HCT116 (cell line): ENCODE data around the gene CSNK1G1. TPM values are rescaled to one million over a fixed set of nuclear protein-coding genes. Genes with fewer than 3 reads are reported as not detected.

Source experiments
- ATAC-seq: fragments of 200-7000 bp; cut with Tn5 transposase; 2 replicates; pipeline ENCODE4 v1.9.1; 2020; ENCODE audit warnings: mild to moderate bottlenecking, moderate library complexity
- BruUV-seq: library from RNA; stranded (reverse); fragments of 400-500 nt; replicated peaks from 2 replicates; lab custom pipeline; 2021; lab: Mats Ljungman, UMichigan
- CTCF ChIA-PET: fragments of 300-600 bp; sonication (Branson Sonifier 250); formaldehyde crosslinking; loops from one replicate; lab custom pipeline; 2021; ENCODE audit warnings: antibody characterized with exemption; lab: Charles Lee
- POLR2A ChIA-PET: fragments of 300-600, 350-600 bp; sonication (Branson Sonifier 250); formaldehyde crosslinking; loops from one replicate; lab custom pipeline; 2021; ENCODE audit warnings: antibody characterized with exemption; lab: Charles Lee
- RAD21 ChIA-PET, 2 experiments: fragments of 300-600 bp; sonication (Branson Sonifier 250); formaldehyde crosslinking; loops; one replicate each; lab custom pipeline; 2023; ENCODE audit warnings: low total read pairs in 2 of 2; ENCODE audit not compliant: uncharacterized antibody in 2 of 2, unreplicated experiment in 2 of 2, low non-redundant PET in 1 of 2; lab: Charles Lee
- DNase-seq: peaks from one replicate; pipeline ENCODE4 v3.0.0-alpha.2; 2010; ENCODE audit warnings: low read depth, low spot score
- H2AFZ ChIP-seq: fragments of 200-600 bp; shearing (Covaris generic), sonication (generic); 2 replicates; pipeline ENCODE4 v1.6.1; 2017; ENCODE audit warnings: low read depth, mixed run types, mixed read lengths, antibody characterized with exemption, low read length; ENCODE audit not compliant: poor library complexity, severe bottlenecking
- H3K27ac ChIP-seq: 2 replicates; pipeline ENCODE4 v1.5.1; 2012; ENCODE audit warnings: low read depth, low read length
- H3K27me3 ChIP-seq: fragments of 200-600 bp; sonication (generic); 2 replicates; pipeline ENCODE4 v1.6.1; 2016; ENCODE audit warnings: mixed run types, low read length, mixed read lengths; ENCODE audit not compliant: insufficient read depth
- H3K36me3 ChIP-seq, 2 experiments: fragments of 200-500 bp in 1 of 2; fragments of 200-600 bp in 1 of 2; sonication (Bioruptor generic) in 1 of 2; sonication (generic) in 1 of 2; 2 replicates each; pipeline versions ENCODE4 v1.5.1 to v1.6.1; 2014 to 2016; ENCODE audit warnings: low read length in 2 of 2, inconsistent platforms in 1 of 2, mixed read lengths in 1 of 2, mixed run types in 1 of 2; ENCODE audit not compliant: insufficient read depth in 2 of 2, control insufficient read depth in 1 of 2
- H3K4me1 ChIP-seq, 2 experiments: fragments of 200-600 bp in 1 of 2; sonication (generic) in 1 of 2; 2 replicates each; pipeline versions ENCODE4 v1.5.1 to v1.6.1; 2012 to 2017; ENCODE audit warnings: low read length in 2 of 2, inconsistent platforms in 1 of 2, mild to moderate bottlenecking in 1 of 2, mixed read lengths in 1 of 2, mixed run types in 1 of 2, moderate library complexity in 1 of 2; ENCODE audit not compliant: insufficient read depth in 2 of 2, control insufficient read depth in 1 of 2
- H3K4me2 ChIP-seq: fragments of 200-600 bp; sonication (generic); 2 replicates; pipeline ENCODE4 v1.6.1; 2017; ENCODE audit warnings: mixed run types, low read length, mixed read lengths
- H3K4me3 ChIP-seq, 2 experiments: fragments of 200-600 bp in 1 of 2; sonication (generic) in 1 of 2; replicated peaks in 1 of 2; 2 replicates each; pipeline ENCODE4 v1.5.1; 2011 to 2016; ENCODE audit warnings: low read length in 2 of 2, control low read depth in 1 of 2, low read depth in 1 of 2, mild to moderate bottlenecking in 1 of 2, mixed read lengths in 1 of 2, mixed run types in 1 of 2
- H3K79me2 ChIP-seq: fragments of 200-600 bp; sonication (generic); 2 replicates; pipeline ENCODE4 v1.6.1; 2017; ENCODE audit warnings: mild to moderate bottlenecking, mixed run types, low read length, moderate library complexity, mixed read lengths; ENCODE audit not compliant: insufficient read depth
- H3K9ac ChIP-seq: fragments of 200-600 bp; sonication (generic); 2 replicates; pipeline ENCODE4 v1.6.1; 2016; ENCODE audit warnings: low read length, mixed read lengths
- H3K9me2 ChIP-seq: fragments of 200-600 bp; sonication (generic), shearing (Covaris generic); 2 replicates; pipeline ENCODE4 v1.6.1; 2017; ENCODE audit warnings: mixed run types, mild to moderate bottlenecking, moderate library complexity; ENCODE audit not compliant: insufficient read depth
- H3K9me3 ChIP-seq, 2 experiments: fragments of 200-500 bp in 1 of 2; fragments of 200-600 bp in 1 of 2; sonication (Bioruptor generic) in 1 of 2; sonication (generic) in 1 of 2; 2 replicates each; pipeline ENCODE4 v1.6.1; 2014 to 2017; ENCODE audit warnings: low read length in 2 of 2, mixed read lengths in 2 of 2, inconsistent platforms in 1 of 2, low read depth in 1 of 2, mild to moderate bottlenecking in 1 of 2, mixed run types in 1 of 2, moderate library complexity in 1 of 2; ENCODE audit not compliant: control insufficient read depth in 1 of 2, insufficient read depth in 1 of 2
- H4K20me1 ChIP-seq: fragments of 200-600 bp; sonication (generic), shearing (Covaris generic); 2 replicates; pipeline ENCODE4 v1.6.1; 2017; ENCODE audit warnings: mixed run types, mild to moderate bottlenecking, moderate library complexity; ENCODE audit not compliant: insufficient read depth
- CBX3 ChIP-seq: IDR thresholded peaks from 2 replicates; pipeline ENCODE4 v1.6.1; 2012; ENCODE audit warnings: low read depth
- EGR1 ChIP-seq: IDR thresholded peaks from 2 replicates; pipeline ENCODE4 v1.6.1; 2012; ENCODE audit warnings: low read depth
- FOSL1 ChIP-seq: IDR thresholded peaks from 2 replicates; pipeline ENCODE4 v1.6.1; 2012; ENCODE audit warnings: low read depth
- POLR2A ChIP-seq: IDR thresholded peaks from 2 replicates; pipeline ENCODE4 v1.7.0; 2011; ENCODE audit warnings: borderline replicate concordance; ENCODE audit not compliant: insufficient read depth, insufficient read length; ENCODE audit errors: extremely low read depth
- POLR2AphosphoS5 ChIP-seq: IDR thresholded peaks from 2 replicates; pipeline ENCODE4 v1.6.1; 2011; ENCODE audit warnings: mild to moderate bottlenecking, low read depth, low read length, moderate library complexity
- RAD21 ChIP-seq: IDR thresholded peaks from 2 replicates; pipeline ENCODE4 v1.6.1; 2012; ENCODE audit warnings: low read depth, mild to moderate bottlenecking
- SIN3A ChIP-seq: IDR thresholded peaks from 2 replicates; pipeline ENCODE4 v1.6.1; 2012; ENCODE audit warnings: low read depth
- SRF ChIP-seq: IDR thresholded peaks from 2 replicates; pipeline ENCODE4 v1.6.1; 2012; ENCODE audit warnings: low read depth
- ZFX ChIP-seq: fragments of 450-650 bp; IDR thresholded peaks from 2 replicates; pipeline ENCODE4 v1.6.1; 2017
- ZNF274 ChIP-seq: fragments of 200-500 bp; sonication (Bioruptor generic); IDR thresholded peaks from 2 replicates; pipeline ENCODE4 v1.6.1; 2014; ENCODE audit warnings: mild to moderate bottlenecking, low read depth, low read length, inconsistent platforms
- intact Hi-C: fragments of 100-400 bp; cut with micrococcal nuclease; formaldehyde crosslinking; loops from 2 replicates; pipeline ENCODE4 v1.10.0; 2022
- total RNA-seq: library from RNA; stranded (reverse); gene quantifications from one replicate; pipeline ENCODE4 v1.2.1, GENCODE V29; 2021; ENCODE audit not compliant: unreplicated experiment
- TF ChIP-seq, protein P1 (sequence below), 3 experiments: fragments of 200-600 bp in 1 of 3; sonication (generic) in 1 of 3; IDR thresholded peaks in 2 of 3; conservative IDR thresholded peaks in 1 of 3; 2 replicates each; pipeline ENCODE4 v1.5.1; 2012 to 2017; ENCODE audit warnings: low read depth in 2 of 3, low read length in 2 of 3, antibody characterized with exemption in 1 of 3, borderline replicate concordance in 1 of 3, control low read depth in 1 of 3, mild to moderate bottlenecking in 1 of 3, mixed read lengths in 1 of 3, mixed run types in 1 of 3, moderate library complexity in 1 of 3; ENCODE audit not compliant: insufficient read depth in 1 of 3
- TF ChIP-seq, protein P2 (sequence below): IDR thresholded peaks from 2 replicates; pipeline ENCODE4 v1.6.1; 2012; ENCODE audit warnings: low read depth

The CSNK1G1 gene
- total RNA-seq, 1 experiment from 2014 or later: 21.1 TPM

DNA sequence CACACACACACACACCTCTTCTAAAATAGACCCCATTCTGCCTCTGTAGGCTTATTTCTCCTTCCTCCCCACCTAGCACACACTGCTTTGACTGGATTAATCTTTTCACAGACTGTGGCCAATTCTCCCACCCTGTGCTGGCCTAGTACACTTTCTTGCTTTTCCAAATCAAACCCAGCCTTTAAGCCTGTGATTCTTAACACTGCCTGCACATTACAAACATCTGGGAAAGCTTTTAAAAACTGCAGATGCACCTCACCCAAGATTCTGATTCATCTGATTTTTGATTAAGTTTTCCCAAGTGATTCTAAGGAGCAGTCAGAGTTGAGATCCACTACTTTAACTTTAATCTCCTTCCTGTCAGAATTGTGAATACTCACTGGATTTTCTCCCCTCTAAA is 12.8 kb downstream of the CSNK1G1 start:
- Histone ChIP-seq H2AFZ (no peak overlapping the region), H3K9me3 (no peaks in the 10 kb centered on the region), H3K36me3 (0 out of 4 replicates have a peak, but pooled peaks cover 0 to 2% of the 10 kb centered on the region in 2 experiments), H4K20me1 (peaks cover 3% of the 10 kb centered on the region; the same call in 1 of the 2 replicates), H3K4me3 (no peak overlapping the region), H3K27ac (no peak overlapping the region), H3K79me2 (peaks cover 44% of the 10 kb centered on the region), H3K9ac (no peak overlapping the region), H3K9me2 (no peaks in the 10 kb centered on the region), H3K4me2 (no peak overlapping the region), H3K4me1 (no peaks in the 10 kb centered on the region), H3K27me3 (no peaks in the 10 kb centered on the region)
- ATAC-seq (no peak), DNase-seq (no peak)
- CTCF ChIA-PET: no interaction called here
- intact Hi-C loops: no loop called here
- no peak for TF ChIP-seq POLR2A
- TF ChIP-seq SRF: no peak
- POLR2A ChIA-PET: no interaction called here
- RAD21 ChIA-PET: no interaction called here
- BruUV-seq: no TSS peak

DNA sequence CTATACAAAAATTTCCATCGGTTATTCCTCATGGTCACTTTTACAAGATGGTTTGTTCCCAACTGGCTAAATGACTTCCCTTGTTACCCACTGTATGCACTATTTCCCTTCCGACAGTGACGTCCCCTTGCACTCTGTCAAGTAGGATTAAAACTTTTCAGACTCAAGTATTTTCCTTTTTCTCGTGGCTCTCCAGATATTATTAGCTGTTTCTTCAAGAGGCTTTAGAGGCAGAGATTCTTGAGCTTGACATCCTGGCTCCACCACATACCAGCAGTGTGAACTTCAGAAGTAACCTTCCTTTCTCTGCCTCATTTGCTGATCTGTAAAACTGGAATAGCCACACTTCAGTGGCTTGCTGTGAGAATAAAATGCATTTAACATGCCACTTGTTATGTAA is 14.0 kb downstream of the CSNK1G1 start:
- CTCF ChIA-PET: no interaction called here
- TF ChIP-seq FOSL1 (no peak), RAD21 (no peak), ZNF274 (no peak), EGR1 (no peak), SIN3A (no peak), POLR2A (no peak), ZFX (no peak), POLR2AphosphoS5 (no peak), CBX3 (no peak)
- TF ChIP-seq, protein P1, sequence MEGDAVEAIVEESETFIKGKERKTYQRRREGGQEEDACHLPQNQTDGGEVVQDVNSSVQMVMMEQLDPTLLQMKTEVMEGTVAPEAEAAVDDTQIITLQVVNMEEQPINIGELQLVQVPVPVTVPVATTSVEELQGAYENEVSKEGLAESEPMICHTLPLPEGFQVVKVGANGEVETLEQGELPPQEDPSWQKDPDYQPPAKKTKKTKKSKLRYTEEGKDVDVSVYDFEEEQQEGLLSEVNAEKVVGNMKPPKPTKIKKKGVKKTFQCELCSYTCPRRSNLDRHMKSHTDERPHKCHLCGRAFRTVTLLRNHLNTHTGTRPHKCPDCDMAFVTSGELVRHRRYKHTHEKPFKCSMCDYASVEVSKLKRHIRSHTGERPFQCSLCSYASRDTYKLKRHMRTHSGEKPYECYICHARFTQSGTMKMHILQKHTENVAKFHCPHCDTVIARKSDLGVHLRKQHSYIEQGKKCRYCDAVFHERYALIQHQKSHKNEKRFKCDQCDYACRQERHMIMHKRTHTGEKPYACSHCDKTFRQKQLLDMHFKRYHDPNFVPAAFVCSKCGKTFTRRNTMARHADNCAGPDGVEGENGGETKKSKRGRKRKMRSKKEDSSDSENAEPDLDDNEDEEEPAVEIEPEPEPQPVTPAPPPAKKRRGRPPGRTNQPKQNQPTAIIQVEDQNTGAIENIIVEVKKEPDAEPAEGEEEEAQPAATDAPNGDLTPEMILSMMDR (IDR thresholded peaks at IDR 0.05 in 2 of 3, conservative IDR thresholded peaks at IDR 0.05 in 1 of 3; ENCODE audit: borderline replicate concordance in 1 of 3, insufficient read depth in 1 of 3, low read depth in 2 of 3, low read length in 2 of 3): no peak
- TF ChIP-seq, protein P2, sequence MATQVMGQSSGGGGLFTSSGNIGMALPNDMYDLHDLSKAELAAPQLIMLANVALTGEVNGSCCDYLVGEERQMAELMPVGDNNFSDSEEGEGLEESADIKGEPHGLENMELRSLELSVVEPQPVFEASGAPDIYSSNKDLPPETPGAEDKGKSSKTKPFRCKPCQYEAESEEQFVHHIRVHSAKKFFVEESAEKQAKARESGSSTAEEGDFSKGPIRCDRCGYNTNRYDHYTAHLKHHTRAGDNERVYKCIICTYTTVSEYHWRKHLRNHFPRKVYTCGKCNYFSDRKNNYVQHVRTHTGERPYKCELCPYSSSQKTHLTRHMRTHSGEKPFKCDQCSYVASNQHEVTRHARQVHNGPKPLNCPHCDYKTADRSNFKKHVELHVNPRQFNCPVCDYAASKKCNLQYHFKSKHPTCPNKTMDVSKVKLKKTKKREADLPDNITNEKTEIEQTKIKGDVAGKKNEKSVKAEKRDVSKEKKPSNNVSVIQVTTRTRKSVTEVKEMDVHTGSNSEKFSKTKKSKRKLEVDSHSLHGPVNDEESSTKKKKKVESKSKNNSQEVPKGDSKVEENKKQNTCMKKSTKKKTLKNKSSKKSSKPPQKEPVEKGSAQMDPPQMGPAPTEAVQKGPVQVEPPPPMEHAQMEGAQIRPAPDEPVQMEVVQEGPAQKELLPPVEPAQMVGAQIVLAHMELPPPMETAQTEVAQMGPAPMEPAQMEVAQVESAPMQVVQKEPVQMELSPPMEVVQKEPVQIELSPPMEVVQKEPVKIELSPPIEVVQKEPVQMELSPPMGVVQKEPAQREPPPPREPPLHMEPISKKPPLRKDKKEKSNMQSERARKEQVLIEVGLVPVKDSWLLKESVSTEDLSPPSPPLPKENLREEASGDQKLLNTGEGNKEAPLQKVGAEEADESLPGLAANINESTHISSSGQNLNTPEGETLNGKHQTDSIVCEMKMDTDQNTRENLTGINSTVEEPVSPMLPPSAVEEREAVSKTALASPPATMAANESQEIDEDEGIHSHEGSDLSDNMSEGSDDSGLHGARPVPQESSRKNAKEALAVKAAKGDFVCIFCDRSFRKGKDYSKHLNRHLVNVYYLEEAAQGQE: no peak
- H3K4me1 ChIP-seq: no peaks in the 10 kb centered on the region
- peaks cover 3% of the 10 kb centered on the region; the same call in 1 of the 2 replicates for H4K20me1 ChIP-seq
- no peak overlapping the region for H3K4me3 ChIP-seq
- H3K36me3 ChIP-seq: 0 out of 4 replicates have a peak, but pooled peaks cover 0 to 2% of the 10 kb centered on the region in 2 experiments
- H2AFZ ChIP-seq: no peak overlapping the region
- H3K4me2 ChIP-seq: no peak overlapping the region
- RAD21 ChIA-PET: no interaction called here
- H3K9me3 ChIP-seq: no peaks in the 10 kb centered on the region
- POLR2A ChIA-PET: no interaction called here
- BruUV-seq: no TSS peak
- no peak for ATAC-seq
- DNase-seq: no peak
- H3K27ac ChIP-seq: no peak overlapping the region
- H3K79me2 ChIP-seq: peaks cover 35% of the 10 kb centered on the region
- no peaks in the 10 kb centered on the region for H3K9me2 ChIP-seq
- no peaks in the 10 kb centered on the region for H3K27me3 ChIP-seq
- intact Hi-C loops: no loop called here
- H3K9ac ChIP-seq: no peak overlapping the region
